Keratinocyte (primary cell): ENCODE measurements around the gene AQP7.

Source experiments
- EZH2 ChIP-seq: IDR thresholded peaks from one replicate; pipeline ENCODE4 v1.6.1; 2012; ENCODE audit warnings: inconsistent platforms, mild to moderate bottlenecking, low read length, moderate library complexity
- TF ChIP-seq, protein P1 (sequence below), 3 experiments: IDR thresholded peaks in 1 of 3; conservative IDR thresholded peaks in 1 of 3; optimal IDR thresholded peaks in 1 of 3; 2 replicates in 2 of 3; 3 replicates in 1 of 3; pipeline versions ENCODE3 to v1.5.1; 2011; ENCODE audit warnings: low read length in 3 of 3, mild to moderate bottlenecking in 3 of 3, moderate library complexity in 2 of 3, control low read depth in 1 of 3, inconsistent platforms in 1 of 3; ENCODE audit not compliant: insufficient read depth in 2 of 3; ENCODE audit errors: extremely low read depth in 1 of 3

DNA sequence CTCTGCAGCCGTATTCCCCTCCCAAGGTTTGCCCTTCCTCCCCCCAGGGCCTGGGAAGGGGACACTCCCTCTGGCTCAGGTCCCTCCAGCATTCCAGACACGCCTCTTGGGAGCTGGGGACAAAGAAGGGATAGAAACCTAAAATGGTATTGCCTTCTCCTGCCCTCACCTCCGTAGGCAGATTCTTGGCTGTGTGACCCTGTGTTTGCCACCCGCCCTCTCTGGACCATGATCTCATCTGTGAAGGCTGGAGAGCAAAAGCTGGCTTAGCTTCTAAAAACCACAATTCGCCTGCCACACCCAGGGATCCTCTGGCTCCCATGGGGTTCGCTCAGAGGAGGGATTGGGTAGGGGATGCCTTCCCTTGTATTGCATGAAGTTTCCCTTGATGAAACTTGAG is 37.4 kb upstream of the AQP7 start:
- TF ChIP-seq EZH2 = no peak
- TF ChIP-seq, protein P1, sequence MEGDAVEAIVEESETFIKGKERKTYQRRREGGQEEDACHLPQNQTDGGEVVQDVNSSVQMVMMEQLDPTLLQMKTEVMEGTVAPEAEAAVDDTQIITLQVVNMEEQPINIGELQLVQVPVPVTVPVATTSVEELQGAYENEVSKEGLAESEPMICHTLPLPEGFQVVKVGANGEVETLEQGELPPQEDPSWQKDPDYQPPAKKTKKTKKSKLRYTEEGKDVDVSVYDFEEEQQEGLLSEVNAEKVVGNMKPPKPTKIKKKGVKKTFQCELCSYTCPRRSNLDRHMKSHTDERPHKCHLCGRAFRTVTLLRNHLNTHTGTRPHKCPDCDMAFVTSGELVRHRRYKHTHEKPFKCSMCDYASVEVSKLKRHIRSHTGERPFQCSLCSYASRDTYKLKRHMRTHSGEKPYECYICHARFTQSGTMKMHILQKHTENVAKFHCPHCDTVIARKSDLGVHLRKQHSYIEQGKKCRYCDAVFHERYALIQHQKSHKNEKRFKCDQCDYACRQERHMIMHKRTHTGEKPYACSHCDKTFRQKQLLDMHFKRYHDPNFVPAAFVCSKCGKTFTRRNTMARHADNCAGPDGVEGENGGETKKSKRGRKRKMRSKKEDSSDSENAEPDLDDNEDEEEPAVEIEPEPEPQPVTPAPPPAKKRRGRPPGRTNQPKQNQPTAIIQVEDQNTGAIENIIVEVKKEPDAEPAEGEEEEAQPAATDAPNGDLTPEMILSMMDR (optimal IDR thresholded peaks at IDR 0.05 in 1 of 3, IDR thresholded peaks at IDR 0.05 in 1 of 3, conservative IDR thresholded peaks at IDR 0.05 in 1 of 3; ENCODE audit: extremely low read depth in 1 of 3, insufficient read depth in 2 of 3, low read length in 3 of 3) = no peak
